Measurements from ENCODE around the gene DYRK4.

Gene DYRK4

DNA sequence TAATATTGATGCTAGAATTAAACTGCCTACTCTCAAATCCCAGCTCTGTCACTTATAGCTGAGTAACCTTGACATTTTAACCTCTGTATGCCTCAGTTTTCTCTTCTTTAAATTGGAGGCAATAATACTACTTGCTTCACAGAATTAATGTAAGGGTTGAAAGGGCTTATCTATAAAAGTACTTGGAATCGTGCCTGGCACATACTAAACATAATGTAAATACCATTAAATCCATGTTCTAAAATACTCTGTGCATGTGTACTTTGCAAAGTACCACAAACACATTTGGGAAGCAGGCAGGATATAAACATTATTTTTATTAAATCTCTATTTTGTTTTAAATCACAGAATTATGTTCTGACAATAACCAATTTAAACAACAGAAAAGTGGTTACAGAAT is 41.9 kb downstream of the DYRK4 start:
- H3K27ac ChIP-seq, result no peak overlapping the region
- DNase-seq (ENCODE audit: low spot score), result no peak
- ChIA-PET POLR2A (ENCODE audit: low non-redundant PET) (no interaction called here), CTCF (interaction anchor here (0.5 to 1.8 kb wide), 12 partner anchors 8 to 376 kb away, joined by 3 to 8 read pairs (median 3); no protein-coding TSS in a partner anchor)
- TF ChIP-seq CTCF (conservative IDR thresholded peaks at IDR 0.05; ENCODE audit: low read depth), result no peak

GRCh38 chr12:4604684-4605193 is 42.7 kb downstream of the DYRK4 start:
- peak; percentile 80 for DNase-seq (ENCODE audit: low spot score)
- TF ChIP-seq CTCF (conservative IDR thresholded peaks at IDR 0.05; ENCODE audit: low read depth), result peak; percentile 83
- ChIA-PET POLR2A (ENCODE audit: low non-redundant PET) (no interaction called here), CTCF (interaction anchor here (0.5 to 1.8 kb wide), 14 partner anchors 9 to 375 kb away, joined by 3 to 11 read pairs (median 3); partner anchors contain the start of genes AKAP3 and NDUFA9)
- H3K27ac ChIP-seq, result peak overlapping the region; percentile 44; the same call in 1 of the 2 replicates

DNA sequence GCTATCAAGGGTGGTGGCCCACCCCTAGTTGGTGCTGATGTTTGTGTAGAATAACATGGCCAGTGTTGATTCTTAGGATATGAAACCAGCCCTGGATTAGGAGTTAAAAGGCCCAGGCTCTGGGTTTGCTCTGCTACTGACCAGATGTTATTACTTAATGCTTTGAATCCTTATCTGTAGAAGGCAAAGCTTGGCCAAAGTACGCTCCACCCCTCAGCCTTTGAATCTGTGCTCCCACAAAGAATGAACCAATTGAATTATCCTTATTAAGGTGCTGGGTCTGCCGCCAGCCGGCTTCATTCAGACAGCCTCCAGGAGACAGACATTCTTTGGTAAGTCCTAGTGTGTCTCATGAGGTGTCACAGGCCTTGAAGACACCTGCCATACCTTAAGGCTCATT is 45.0 kb downstream of the DYRK4 start:
- H3K27ac ChIP-seq, result no peak overlapping the region
- DNase-seq (ENCODE audit: low spot score), result no peak
- CTCF ChIA-PET, result no interaction called here
- no peak for TF ChIP-seq CTCF (conservative IDR thresholded peaks at IDR 0.05; ENCODE audit: low read depth)
- POLR2A ChIA-PET (ENCODE audit: low non-redundant PET), result no interaction called here

DNA sequence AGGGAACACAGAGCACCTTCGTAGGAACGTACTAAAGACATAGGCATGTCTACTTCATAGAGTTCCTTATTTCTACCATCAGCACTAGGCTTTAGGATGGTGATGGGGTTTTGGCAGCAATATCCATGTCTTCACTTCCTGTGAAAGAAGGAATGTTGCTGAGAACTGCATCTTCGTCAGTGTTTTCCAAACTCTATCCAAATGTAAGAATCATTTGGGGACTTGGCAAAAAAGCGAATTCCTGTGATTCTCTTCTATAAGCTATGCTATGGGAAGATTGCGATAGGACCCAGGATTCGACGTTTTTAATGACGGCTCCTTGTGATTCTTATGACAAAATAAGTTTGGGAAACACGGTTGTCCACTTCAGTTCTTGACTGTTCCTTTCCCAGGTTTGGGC is 47.1 kb downstream of the DYRK4 start:
- no peak for TF ChIP-seq CTCF (conservative IDR thresholded peaks at IDR 0.05; ENCODE audit: low read depth)
- ChIA-PET POLR2A (ENCODE audit: low non-redundant PET) (no interaction called here), CTCF (no interaction called here)
- DNase-seq (ENCODE audit: low spot score), result no peak
- H3K27ac ChIP-seq, result no peak overlapping the region

DNA sequence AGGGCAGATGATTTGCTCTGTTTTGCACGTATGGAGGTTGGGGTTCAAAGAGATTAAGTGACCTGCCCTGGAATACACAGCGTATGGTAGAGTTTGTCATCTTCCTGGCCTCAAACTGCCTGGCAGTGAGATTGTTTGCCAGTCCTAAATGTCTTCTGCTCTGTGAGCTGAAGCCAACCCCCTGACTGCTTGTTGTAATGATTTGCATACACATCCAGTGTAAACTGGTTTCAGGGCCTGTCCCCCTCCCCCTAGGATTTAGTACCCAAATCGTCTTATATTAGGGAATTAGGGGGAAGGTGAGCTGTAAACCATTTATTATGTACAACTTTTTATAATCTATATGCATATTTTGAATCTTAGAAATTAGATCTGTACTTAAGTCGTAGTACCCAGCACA is 48.5 kb downstream of the DYRK4 start:
- POLR2A ChIA-PET (ENCODE audit: low non-redundant PET), result no interaction called here
- no peak for DNase-seq (ENCODE audit: low spot score)
- CTCF ChIA-PET, result no interaction called here
- no peak for TF ChIP-seq CTCF (conservative IDR thresholded peaks at IDR 0.05; ENCODE audit: low read depth)
- no peak overlapping the region for H3K27ac ChIP-seq

- H3K27ac ChIP-seq, result no peak overlapping the region
- ChIA-PET POLR2A (ENCODE audit: low non-redundant PET) (no interaction called here), CTCF (interaction anchor here (0.8 kb wide), 1 partner anchor 171 kb away, joined by 3 read pairs; no protein-coding TSS in a partner anchor)
- TF ChIP-seq CTCF (conservative IDR thresholded peaks at IDR 0.05; ENCODE audit: low read depth), result no peak
- no peak for DNase-seq (ENCODE audit: low spot score)
These were observed 53.7 kb downstream of the DYRK4 start for GRCh38 chr12:4615667-4616066.
